Astrocyte (in vitro differentiated cells and primary cell): ENCODE results near the gene SCAI.

Experiments used
- EZH2 ChIP-seq: IDR thresholded peaks from 2 replicates; pipeline ENCODE4 v1.6.1; 2012; ENCODE audit warnings: mild to moderate bottlenecking, low read length, inconsistent platforms; ENCODE audit not compliant: insufficient read depth
- TF ChIP-seq, protein P1 (sequence below): IDR thresholded peaks from 2 replicates; pipeline ENCODE4 v1.5.1; 2011; ENCODE audit warnings: low read depth, mild to moderate bottlenecking, inconsistent platforms, low read length, moderate library complexity; ENCODE audit not compliant: insufficient read depth

DNA sequence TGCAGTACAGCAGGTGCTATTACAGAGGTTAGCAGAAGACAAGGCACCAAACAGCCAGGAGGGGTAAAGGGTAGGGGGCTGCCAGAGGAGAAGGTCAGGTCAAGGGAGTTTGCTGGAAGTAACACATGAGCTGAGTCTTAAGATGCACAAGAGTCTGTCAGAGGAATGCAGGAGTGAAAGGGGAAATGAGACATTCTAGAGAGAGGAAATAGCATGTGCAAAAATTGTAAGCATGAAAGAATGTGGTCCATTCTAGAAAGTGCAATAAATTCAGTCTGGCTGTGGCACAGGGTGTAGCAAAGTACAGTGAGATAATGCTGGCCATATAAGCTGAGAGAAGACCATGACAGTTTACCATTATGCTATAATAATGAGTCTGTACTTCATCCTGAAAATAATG lies 209.0 kb downstream of the SCAI start:
- TF ChIP-seq, protein P1, sequence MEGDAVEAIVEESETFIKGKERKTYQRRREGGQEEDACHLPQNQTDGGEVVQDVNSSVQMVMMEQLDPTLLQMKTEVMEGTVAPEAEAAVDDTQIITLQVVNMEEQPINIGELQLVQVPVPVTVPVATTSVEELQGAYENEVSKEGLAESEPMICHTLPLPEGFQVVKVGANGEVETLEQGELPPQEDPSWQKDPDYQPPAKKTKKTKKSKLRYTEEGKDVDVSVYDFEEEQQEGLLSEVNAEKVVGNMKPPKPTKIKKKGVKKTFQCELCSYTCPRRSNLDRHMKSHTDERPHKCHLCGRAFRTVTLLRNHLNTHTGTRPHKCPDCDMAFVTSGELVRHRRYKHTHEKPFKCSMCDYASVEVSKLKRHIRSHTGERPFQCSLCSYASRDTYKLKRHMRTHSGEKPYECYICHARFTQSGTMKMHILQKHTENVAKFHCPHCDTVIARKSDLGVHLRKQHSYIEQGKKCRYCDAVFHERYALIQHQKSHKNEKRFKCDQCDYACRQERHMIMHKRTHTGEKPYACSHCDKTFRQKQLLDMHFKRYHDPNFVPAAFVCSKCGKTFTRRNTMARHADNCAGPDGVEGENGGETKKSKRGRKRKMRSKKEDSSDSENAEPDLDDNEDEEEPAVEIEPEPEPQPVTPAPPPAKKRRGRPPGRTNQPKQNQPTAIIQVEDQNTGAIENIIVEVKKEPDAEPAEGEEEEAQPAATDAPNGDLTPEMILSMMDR = no peak
- no peak for TF ChIP-seq EZH2
